GM21723 (cell line): ENCODE measurements around the gene FHIT.

Experiments
- ATAC-seq: cut with Tn5 transposase; IDR thresholded peaks from one replicate; pipeline ENCODE4 v1.9.1; 2021; ENCODE audit warnings: mild to moderate bottlenecking, moderate library complexity; ENCODE audit not compliant: unreplicated experiment

FHIT gene

GRCh38 chr3:59994732-59995304 lies 1256.4 kb downstream of the FHIT start:
- ATAC-seq: no peak

GRCh38 chr3:59992578-59992977 lies 1258.7 kb downstream of the FHIT start:
- ATAC-seq: no peak

DNA sequence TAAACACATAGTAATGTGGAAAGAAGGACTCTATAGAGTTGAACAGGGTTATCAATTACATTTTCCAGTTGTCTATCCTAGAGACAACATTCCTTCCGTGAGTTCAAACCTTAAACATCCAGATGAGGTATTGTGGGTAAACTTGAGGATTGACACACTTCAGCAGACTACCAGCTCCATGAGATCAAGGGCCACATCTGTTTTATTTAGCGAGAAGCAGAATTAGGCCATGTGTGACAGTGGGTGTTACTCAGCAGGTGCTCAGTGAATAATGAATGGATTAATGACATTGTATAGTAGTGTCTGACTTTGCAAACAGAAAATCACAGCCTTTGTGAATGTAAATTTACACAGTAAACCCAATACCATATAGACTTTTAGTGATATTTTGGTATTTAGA lies 1260.3 kb downstream of the FHIT start:
- ATAC-seq: no peak

- ATAC-seq: no peak
Observed at GRCh38 chr3:59982510-59982909, 1268.7 kb downstream of the FHIT start.

DNA sequence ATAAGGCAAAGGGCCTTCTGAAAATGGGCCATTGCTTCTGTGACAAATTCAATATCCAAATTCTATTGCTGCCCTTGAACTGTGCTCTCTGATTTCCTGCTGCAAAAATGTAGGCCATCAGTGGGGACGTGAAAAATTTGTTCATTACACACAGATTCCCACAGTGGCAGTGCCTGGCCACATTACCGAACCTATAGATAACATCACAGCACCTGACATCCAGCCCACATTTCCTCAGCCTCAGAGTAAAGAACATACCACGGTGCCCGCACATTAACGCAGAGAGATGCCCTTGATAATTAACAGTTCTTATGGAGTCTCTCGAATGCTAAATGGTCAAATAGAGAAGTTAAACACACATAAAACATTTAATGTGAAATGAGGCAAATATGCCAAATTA lies 1269.9 kb downstream of the FHIT start:
- ATAC-seq: no peak

DNA sequence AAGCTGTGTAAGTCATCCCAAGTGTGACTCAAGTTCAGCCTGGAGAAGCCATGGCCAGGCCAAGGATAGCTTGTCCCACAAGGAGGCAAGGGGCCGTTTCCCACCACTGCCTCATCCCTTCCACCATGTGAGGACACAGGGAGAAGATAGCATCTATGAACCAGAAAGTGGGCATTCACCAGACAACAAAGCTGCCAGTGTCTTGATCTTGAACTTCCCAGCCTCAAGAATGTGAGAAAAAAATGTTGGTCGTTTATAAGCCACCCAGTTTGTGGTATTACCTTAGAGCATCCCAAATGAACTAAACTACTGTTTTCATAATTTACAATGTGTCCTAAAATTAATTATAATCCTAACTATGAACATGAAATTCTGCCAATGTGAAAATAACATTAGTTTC lies 1270.7 kb downstream of the FHIT start:
- ATAC-seq: no peak

DNA sequence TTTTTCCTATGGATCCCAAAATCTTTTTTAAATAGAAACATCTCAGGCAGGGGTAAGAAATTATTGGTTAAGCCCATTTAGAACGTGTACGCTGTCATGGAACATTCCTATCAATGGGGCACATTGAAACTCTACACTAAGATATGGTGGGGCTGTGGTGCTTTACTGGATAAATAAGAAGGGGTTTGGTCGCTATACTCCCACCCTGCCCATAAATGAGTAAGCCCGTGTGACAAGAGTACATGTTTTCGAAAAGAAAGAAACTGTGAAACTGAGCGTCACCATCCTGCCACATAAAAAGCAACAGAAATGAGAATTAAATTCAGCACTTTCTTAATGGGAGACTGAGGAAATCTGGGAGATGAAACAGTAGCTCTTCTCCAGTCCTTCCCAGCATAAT lies 1271.7 kb downstream of the FHIT start:
- no peak for ATAC-seq

DNA sequence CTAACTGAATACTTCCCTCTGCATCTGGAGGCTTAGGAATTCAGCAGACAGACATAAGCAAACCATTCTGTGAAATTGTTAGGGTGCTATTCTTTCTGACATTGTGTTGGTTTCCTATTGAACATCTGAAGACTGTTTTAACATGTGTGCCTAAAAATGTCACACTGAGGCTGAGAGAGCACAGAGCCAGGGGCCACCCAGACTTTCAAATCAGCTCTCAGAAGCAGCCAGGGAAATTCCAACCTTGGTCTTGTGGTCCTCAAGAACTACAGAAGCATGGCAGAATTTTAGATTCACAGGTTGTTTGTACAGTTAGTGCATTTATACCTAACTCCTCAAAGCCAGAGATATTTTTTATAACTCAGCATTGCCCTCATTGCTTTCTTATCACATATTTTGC lies 1272.3 kb downstream of the FHIT start:
- peak; percentile 95 for ATAC-seq

- no peak for ATAC-seq
Observed at GRCh38 chr3:59970796-59971195, 1280.5 kb downstream of the FHIT start.

- no peak for ATAC-seq
Observed at GRCh38 chr3:59970376-59970775, 1280.9 kb downstream of the FHIT start.

DNA sequence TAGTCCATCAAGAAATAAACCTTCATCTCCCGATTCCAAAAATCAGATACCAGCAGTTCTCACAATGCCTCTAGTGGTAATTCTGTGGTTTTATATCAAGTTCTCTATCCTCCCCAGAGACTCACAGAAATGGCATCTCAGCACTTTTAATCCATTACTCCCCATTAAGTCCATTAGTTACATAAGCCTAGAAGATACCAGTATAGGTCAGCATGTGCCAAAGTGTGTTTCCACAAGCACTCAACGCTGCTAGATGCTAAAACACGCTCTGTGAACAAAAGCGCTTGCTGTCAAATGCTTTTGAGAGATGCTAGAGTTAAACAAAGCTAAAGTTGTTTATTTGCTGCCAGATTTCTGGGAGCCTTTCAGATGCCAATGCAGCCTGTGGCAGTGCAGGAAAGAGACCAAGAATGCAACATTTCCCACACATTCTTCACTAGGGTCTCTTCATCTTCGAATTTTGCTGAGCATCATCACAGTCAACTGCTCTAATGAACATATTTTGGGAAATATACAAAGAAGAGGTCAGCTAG lies 1282.7 kb downstream of the FHIT start:
- no peak for ATAC-seq

DNA sequence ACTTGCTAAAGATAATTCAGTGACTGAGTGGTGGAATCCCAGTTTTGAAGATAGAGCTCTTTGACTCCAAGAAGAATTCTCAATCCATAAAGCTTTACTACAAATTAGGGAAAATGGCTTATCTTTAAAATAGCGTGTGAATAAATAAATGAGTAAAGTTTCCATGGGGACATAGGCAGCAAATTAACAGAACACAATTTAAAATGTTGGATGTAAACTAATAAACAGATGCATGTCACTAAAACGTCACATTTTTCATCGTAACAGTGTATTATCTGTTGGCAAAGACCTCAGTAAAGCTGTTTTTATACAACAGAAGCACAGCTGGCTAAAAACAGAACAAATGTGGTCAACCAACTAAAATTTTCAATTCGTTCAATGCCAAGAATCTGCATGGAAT lies 1287.6 kb downstream of the FHIT start:
- ATAC-seq: no peak

DNA sequence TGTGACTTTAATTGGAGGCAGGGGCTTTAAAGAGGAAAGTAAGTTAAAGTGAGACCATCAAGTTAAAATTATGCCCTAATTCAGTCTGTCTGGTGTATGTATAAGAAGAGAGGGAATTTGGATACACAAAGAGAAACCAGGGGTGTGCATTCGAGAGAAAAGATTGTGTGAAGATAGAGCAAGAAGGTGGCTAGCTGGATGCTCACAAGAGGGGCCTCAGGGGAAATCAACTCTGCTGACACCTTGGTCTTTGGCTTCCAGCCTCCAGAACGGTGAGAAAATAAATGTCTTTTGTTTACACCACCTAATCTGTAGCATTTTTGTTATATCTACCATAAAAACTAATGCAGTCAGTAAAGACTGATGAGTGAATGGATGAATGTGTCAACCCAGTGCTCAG lies 1294.1 kb downstream of the FHIT start:
- ATAC-seq: no peak

DNA sequence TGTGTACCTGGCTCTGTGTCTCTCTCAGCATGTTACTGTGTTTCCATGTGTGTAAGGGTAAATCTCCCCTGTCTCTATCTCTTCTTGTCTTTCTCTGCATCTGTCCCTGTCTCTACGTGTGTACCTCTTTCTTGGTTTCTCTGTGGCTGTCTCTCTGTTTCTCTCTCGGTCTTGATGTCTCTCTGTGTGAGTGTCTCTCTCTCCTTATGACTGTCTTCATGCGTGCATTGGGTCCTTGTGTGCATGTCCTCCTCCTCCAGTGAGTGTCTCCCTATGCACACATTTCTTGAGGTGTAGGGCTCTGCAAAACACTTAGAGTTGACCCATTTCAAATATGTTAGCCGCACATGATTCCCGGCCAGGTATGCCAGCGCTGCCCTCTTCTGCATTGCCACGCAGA lies 1298.1 kb downstream of the FHIT start:
- ATAC-seq: no peak

DNA sequence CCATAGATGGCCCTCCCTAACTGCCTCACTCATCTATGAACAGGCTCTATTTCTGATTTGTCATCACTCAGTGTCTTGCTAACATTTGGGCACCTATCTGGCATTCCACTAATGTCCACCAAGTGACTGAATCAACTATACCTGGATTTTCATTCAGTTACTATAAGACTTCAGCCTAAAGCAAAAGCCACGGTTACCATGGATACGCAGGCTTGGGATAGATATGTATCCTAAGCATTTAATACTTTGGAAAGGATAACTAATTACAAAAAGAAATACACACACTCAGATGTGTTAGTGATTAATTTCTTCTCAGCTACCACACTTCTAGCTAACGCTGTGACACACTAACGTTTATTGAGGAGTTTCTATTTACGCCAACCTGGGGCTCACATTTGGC lies 1301.9 kb downstream of the FHIT start:
- ATAC-seq: no peak

DNA sequence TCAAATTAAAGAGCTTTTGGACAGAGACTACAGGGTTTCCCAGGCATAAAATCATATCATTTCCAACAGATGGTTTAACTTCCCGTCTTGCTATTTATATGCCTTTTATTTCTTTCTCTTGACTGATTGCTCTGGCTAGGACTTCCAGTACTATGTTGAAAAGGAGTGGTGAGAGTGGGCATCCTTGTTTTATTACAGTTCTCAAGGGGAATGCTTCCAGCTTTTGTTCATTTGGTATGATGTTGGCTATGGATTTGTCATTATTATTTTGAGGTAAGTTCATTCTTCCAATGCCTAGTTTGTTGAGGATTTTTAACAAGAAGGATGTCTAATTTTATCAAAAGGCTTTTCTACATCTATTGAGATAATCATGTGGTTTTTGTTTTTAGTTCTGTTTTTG lies 1304.9 kb downstream of the FHIT start:
- no peak for ATAC-seq

DNA sequence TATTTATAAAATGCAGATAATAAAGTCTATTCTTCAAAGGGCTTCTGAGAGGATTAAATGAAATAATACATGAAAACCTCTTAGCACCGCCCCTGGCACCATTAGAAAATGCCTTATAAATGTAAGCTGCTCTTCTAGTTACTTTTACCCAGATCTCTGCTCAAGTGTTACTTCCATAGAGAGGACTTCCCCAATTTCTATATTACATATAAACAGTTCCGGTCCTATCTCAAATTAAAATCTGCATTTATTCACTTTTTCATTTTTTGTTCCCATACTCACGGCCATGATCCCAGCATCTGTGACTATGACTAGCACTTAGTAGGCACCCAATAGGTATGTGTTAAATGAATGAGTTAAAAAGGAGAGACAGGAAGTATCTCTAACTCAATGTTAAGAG lies 1310.5 kb downstream of the FHIT start:
- ATAC-seq: no peak

DNA sequence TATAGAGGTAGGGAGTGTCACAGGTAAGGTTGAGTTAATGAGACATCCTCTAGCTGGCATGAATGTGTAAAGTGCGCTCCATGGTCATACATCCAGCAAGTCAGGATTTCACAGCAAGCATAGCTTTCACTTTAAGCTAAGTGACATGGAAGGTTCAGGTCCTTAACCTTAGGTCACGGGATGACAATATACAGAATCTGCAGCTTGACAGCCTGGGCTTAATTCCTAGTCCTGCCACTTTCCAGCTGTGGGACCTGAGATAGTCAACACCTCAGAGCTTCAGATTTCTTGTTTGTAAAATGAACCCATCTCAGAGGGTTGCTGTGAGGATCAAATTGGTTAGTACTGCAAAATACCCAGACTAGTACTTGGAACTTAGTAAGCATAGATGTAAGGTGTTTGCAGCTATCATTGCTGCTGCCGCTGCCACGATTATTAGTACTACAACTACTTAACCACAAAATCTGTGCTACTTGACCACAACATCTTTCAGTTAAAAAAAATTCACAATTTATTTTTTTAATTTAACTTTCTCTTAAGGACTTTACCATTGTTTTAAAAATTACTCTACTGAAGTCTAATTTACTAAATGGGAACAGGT lies 1311.3 kb downstream of the FHIT start:
- no peak for ATAC-seq

DNA sequence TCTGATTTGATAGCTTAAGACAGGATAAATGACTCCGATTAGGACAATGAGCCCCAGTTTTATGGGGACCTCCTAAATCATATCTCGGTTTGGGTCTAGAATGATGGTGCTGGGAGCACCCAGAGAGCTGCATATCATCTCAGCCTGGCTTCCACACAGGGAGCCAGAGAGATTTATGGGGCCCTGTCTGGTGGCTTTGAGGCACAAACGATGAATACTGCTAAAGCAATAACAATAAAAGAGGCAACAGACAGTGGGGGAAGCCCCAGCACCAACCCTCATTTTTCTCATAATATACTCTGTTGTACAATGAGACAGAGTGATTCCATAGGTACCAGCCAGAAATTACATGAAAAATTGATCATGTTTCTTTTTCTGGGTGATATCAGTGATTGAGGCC lies 1312.4 kb downstream of the FHIT start:
- no peak for ATAC-seq

DNA sequence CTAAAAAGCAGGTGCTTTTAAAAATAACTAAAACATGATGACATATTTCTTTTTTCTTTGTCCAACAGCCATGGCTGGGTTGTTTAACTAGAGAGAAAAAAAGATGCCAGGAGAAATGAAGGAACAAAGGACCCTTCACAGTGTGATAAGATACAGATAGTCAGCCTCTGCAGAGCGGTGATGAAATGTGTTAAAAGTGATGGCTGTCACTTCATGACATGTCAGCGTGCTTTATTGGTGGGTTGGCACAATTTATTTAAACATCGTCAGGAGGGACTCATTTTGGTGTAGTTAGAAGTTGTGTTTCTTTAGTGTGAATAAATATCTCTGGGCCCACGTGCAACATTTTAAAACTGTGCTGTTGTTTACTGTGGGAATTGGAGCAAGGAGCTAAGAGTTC lies 1314.1 kb downstream of the FHIT start:
- no peak for ATAC-seq

DNA sequence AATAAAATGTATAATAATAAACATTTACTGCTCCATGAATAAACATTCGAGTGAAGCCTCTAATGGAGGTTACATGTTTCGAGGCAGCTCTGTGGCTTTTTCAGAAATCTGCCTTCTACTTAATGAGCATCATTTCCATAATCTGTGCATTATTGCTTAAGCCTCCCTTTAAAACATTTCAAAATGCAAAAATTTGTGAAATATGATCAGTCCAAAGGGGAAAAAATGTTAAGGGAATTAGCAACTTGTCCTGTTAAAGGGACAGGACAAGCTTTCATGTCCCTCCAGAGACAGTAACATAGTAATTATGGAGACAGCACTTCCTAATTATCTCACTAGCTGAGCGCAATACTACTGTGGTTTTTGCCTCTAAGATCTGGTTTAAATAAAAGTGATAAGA lies 1314.8 kb downstream of the FHIT start:
- ATAC-seq: no peak

- ATAC-seq: peak; percentile 99
Observed at GRCh38 chr3:59935025-59935424, 1316.2 kb downstream of the FHIT start.

DNA sequence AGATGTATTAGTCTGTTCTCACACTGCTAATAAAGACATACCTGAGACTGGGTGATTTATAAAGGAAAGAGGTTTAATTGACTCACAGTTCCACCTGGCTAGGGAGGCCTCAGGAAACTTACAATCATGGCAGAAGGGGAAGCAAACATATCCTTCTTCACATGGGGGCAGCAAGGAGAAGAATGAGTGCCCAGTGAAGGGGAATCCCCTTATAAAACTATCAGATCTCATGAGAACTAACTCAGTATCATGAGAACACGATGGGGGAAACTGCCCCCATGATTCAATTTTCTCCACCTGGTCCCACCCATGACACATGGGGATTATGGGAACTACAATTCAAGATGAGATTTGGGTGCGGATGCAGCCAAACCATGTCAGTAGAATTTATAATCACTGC lies 1316.7 kb downstream of the FHIT start:
- ATAC-seq: peak; percentile 27
